ENCODE data around the gene TMEM164. TPM values are rescaled to one million over a fixed set of nuclear protein-coding genes. Genes with fewer than 3 reads are reported as not detected.

The TMEM164 gene
- total RNA-seq, 1 donor from 2014 or later = 8.4 TPM

DNA sequence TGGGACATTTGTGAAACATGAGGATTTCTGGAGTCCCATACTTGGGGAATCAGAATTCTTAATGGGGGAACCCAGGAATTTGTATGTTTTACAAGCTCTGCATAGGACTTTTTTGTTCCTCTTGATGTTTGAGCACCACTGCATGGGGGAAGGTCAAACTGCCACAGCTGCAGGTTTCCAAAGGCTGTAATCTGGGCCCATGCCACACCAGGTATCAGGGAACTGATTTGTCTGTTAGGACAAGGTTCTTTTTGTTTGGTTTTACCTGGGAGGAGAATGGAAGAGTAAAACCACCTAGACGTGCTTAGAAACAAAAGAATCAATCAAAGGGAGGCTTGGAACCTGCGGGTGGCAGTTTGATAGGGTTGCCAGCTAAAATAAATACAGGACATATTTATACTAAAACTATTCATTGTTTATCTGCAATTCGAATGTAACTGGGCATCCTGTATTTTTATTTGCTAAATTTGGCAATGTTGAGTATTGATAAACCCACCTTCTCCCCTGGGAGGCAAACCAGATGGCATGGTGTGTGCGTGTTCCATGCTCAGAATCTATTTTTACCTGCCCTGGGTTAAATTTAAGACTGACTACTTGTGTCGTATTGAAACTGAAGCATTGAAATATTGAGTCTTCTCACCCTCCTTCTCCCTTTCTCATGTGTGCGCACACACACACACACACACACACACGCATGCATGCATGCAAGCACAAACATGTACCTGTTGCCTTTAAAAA, 63.7 kb downstream of the TMEM164 start:
- H3K4me3 ChIP-seq (ENCODE audit: low read depth, low read length) = no peak overlapping the region
- TF ChIP-seq, protein P1, sequence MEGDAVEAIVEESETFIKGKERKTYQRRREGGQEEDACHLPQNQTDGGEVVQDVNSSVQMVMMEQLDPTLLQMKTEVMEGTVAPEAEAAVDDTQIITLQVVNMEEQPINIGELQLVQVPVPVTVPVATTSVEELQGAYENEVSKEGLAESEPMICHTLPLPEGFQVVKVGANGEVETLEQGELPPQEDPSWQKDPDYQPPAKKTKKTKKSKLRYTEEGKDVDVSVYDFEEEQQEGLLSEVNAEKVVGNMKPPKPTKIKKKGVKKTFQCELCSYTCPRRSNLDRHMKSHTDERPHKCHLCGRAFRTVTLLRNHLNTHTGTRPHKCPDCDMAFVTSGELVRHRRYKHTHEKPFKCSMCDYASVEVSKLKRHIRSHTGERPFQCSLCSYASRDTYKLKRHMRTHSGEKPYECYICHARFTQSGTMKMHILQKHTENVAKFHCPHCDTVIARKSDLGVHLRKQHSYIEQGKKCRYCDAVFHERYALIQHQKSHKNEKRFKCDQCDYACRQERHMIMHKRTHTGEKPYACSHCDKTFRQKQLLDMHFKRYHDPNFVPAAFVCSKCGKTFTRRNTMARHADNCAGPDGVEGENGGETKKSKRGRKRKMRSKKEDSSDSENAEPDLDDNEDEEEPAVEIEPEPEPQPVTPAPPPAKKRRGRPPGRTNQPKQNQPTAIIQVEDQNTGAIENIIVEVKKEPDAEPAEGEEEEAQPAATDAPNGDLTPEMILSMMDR (conservative IDR thresholded peaks at IDR 0.05; ENCODE audit: low read depth, low read length) = no peak
- DNase-seq (ENCODE audit: low read depth) = no peak

DNA sequence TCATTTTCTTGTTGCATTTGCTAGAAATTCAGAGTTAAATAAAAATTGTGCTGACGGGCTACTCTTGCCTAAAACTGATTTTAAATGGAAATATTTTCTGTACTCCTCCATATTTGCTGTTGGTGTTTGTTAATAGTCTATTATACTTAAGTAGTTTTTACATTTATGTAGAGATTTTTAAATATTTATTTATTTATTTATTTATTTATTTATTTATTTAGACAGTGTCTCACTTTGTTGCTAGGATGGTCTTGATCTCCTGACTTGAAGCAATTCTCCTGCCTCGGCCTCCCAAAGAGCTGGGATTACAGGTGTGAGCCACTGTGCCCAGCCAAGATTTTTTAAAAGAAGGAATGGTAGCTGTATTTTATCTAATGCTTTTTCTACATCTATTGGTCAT, 68.1 kb downstream of the TMEM164 start:
- H3K4me3 ChIP-seq (ENCODE audit: low read depth, low read length) = no peak overlapping the region
- TF ChIP-seq, protein P1 (conservative IDR thresholded peaks at IDR 0.05; ENCODE audit: low read depth, low read length) = no peak
- DNase-seq (ENCODE audit: low read depth) = no peak

DNA sequence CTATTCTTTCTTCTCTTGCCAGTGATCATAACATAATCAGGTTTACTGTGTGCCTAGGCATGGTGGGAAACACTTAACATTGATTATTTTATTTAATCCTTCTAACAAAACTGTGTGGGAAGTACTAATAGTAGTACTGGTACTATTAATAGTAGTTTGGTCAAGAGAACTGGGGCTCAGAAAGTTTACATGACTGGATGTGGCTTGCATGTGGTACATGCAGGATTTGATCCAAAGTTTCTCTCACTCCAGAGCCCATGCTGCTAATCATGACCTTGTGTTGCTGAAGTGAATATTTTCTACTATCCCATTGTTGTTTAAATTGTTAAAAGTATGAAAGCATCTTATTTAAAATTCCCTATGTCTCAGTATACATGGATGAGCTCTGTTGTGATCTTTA, 78.4 kb downstream of the TMEM164 start:
- no peak for DNase-seq (ENCODE audit: low read depth)
- TF ChIP-seq, protein P1 (conservative IDR thresholded peaks at IDR 0.05; ENCODE audit: low read depth, low read length) = no peak
- no peak overlapping the region for H3K4me3 ChIP-seq (ENCODE audit: low read depth, low read length)

DNA sequence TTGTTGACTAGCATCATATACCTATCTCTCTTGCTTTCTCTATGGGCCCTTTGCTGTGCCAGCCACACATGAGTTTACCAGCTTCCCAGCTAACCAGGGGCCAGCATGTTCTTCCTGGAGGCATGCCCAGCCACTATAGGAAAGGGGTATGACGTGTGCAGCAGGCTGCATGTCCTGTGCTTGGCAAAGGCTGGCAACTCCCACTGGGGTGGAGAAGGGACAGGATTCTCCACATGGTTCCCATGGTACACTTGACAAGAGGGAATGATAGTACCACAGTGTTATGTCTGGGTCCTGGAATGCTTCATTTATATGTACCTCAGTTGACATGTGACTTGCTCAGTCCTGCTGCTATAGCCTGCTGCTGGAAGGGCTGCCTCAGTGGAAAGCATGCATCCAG, 78.8 kb downstream of the TMEM164 start:
- no peak for DNase-seq (ENCODE audit: low read depth)
- TF ChIP-seq, protein P1 (conservative IDR thresholded peaks at IDR 0.05; ENCODE audit: low read depth, low read length) = no peak

DNA sequence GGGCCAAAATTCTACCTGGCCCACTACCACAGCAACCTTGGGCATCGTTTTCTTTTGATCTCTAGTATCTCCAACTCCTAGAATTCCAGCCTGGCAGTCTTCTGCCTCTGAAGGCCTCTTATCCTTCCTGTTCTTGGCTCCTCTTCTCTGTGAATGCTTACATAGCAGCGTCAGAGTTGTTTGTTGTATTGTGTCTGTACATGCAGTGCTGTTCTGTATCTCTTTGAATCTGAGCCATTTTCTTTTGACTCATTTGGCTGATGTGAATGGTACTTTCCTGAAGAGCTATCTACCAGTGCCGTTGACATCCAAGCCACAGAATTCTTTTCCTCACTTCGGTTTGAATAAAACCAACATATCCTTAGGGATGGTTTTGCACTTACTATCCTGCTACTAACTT, 79.2 kb downstream of the TMEM164 start:
- DNase-seq (ENCODE audit: low read depth) = no peak
- TF ChIP-seq, protein P1 (conservative IDR thresholded peaks at IDR 0.05; ENCODE audit: low read depth, low read length) = no peak
- H3K4me3 ChIP-seq (ENCODE audit: low read depth, low read length) = no peak overlapping the region

More for the DNA sequence above, 78.8 kb downstream of the TMEM164 start:
- H3K4me3 ChIP-seq (ENCODE audit: low read depth, low read length) = no peak overlapping the region

DNA sequence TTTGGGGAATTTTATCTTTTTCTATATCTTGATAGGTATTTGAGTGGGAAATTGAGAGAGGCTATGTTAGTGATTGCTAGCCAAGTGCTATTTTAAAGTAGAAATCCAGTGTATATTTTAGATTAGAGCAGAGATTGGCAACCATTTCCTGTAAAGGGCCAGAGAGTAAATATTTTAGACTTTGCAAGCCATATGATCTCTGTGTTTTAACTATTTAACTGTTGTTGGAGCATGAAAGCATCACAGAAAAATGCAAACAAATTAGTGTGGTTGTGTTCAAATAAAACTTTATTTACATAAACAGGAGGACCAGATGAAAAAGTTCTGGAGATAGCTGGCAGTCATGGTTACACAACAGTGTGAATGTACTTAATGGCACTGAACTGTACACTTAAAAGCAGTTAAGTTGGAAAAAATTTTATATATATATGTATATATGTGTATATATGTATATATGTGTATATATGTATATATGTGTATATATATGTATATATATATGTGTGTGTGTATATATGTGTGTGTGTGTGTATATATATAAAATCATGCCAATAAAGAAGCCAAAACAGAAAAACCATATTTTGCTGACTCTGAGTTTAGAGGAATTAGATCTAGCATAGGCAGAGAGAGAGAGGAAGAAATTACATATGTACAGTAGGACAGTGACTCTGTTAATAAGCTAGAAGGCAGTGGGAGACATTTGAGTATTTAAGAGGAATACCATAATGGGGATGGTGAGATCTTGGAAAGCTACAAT, 83.4 kb downstream of the TMEM164 start:
- no peak for DNase-seq (ENCODE audit: low read depth)
- TF ChIP-seq, protein P1 (conservative IDR thresholded peaks at IDR 0.05; ENCODE audit: low read depth, low read length) = no peak
- H3K4me3 ChIP-seq (ENCODE audit: low read depth, low read length) = no peak overlapping the region
